OCI-M2 (cell line): Measurements from ENCODE around the gene AKAP6.

Experiments
- DNase-seq: peaks from one replicate; lab custom pipeline; 2025; ENCODE audit not compliant: unreplicated experiment; lab: John Stamatoyannopoulos, UW

AKAP6 gene

GRCh38 chr14:32329146-32329545 is at the start of gene AKAP6:
Gene AKAP6, plus strand, starts transcription at chr14:32329298. Its CDS starts 104,196 bp downstream, at chr14:32433494.
- DNase-seq = no peak

GRCh38 chr14:32286602-32287001 is 42.5 kb upstream of the AKAP6 start:
- no peak for DNase-seq

- no peak for DNase-seq
Measured at GRCh38 chr14:32296366-32296765, 32.7 kb upstream of the AKAP6 start.

GRCh38 chr14:32298346-32298745 is 30.8 kb upstream of the AKAP6 start:
- no peak for DNase-seq

GRCh38 chr14:32300136-32300535 is 29.0 kb upstream of the AKAP6 start:
- no peak for DNase-seq

- DNase-seq = no peak
Measured at GRCh38 chr14:32303865-32304264, 25.2 kb upstream of the AKAP6 start.

GRCh38 chr14:32304296-32304695 is 24.8 kb upstream of the AKAP6 start:
- no peak for DNase-seq

- DNase-seq = no peak
Measured at GRCh38 chr14:32306549-32306948, 22.5 kb upstream of the AKAP6 start.

GRCh38 chr14:32307881-32308582 is 21.1 kb upstream of the AKAP6 start:
- no peak for DNase-seq

- DNase-seq = no peak
Measured at GRCh38 chr14:32310876-32311275, 18.2 kb upstream of the AKAP6 start.

- DNase-seq = no peak
Measured at GRCh38 chr14:32311294-32312009, 17.6 kb upstream of the AKAP6 start.

GRCh38 chr14:32312010-32312331 is 17.1 kb upstream of the AKAP6 start:
- no peak for DNase-seq

GRCh38 chr14:32313844-32314376 is 15.2 kb upstream of the AKAP6 start:
- no peak for DNase-seq

GRCh38 chr14:32318087-32318795 is 10.9 kb upstream of the AKAP6 start:
- DNase-seq = no peak

- no peak for DNase-seq
Measured at GRCh38 chr14:32319368-32320049, 9.6 kb upstream of the AKAP6 start.

- DNase-seq = no peak
Measured at GRCh38 chr14:32324601-32325000, 4.5 kb upstream of the AKAP6 start.

GRCh38 chr14:32327255-32327961 is 1.7 kb upstream of the AKAP6 start:
- no peak for DNase-seq

GRCh38 chr14:32329690-32330285 is 690 bp downstream of the AKAP6 start:
- no peak for DNase-seq

- DNase-seq = no peak
Measured at GRCh38 chr14:32330351-32331111, 1.4 kb downstream of the AKAP6 start.

- no peak for DNase-seq
Measured at GRCh38 chr14:32331206-32331605, 2.1 kb downstream of the AKAP6 start.
